Testis (tissue), 3 donors: ENCODE data around the gene DHDH. TPM values are rescaled to one million over a fixed set of nuclear protein-coding genes. Genes with fewer than 3 reads are reported as not detected.
"Not testable (repeated sequence)": the region's sequence is repeated elsewhere in the genome, so short reads cannot be mapped to it uniquely, and the experiment has no call there.

Experiments
- DNase-seq: peaks from one replicate; pipeline ENCODE4 v3.0.0-alpha.2; 2019
- H3K27ac ChIP-seq, 2 donors: fragments of 200-600 bp; sonication (generic); one replicate each; pipeline ENCODE4 v1.5.1; 2019
- H3K27me3 ChIP-seq: fragments of 200-600 bp; sonication (generic); one replicate; pipeline ENCODE4 v1.5.1; 2019
- H3K36me3 ChIP-seq: fragments of 200-600 bp; sonication (generic); one replicate; pipeline ENCODE4 v1.5.1; 2017; ENCODE audit warnings: low read depth; ENCODE audit errors: missing control alignments
- H3K4me1 ChIP-seq: fragments of 200-600 bp; sonication (generic); one replicate; pipeline ENCODE4 v1.5.1; 2019
- H3K4me3 ChIP-seq, 2 donors: fragments of 200-600 bp; sonication (generic); one replicate each; pipeline ENCODE4 v1.5.1; 2017 to 2019
- H3K9me3 ChIP-seq: fragments of 200-600 bp; sonication (generic); one replicate; pipeline ENCODE4 v1.5.1; 2017
- POLR2A ChIP-seq: fragments of 450-650 bp; IDR thresholded peaks from one replicate; pipeline ENCODE4 v1.6.1; 2017; ENCODE audit warnings: antibody characterized with exemption, mild to moderate bottlenecking, moderate library complexity
- WGBS, 2 donors: methylation state at CpG; one replicate each; pipeline ENCODE4 v1.1.5; 2018; 5-methylcytosine and 5-hydroxymethylcytosine counted together
- intact Hi-C: fragments of 100-400 bp; cut with DNase I; formaldehyde crosslinking; loops from one replicate; pipeline ENCODE4 v1.15.1; 2023; ENCODE audit warnings: low total_unique reads
- polyA plus RNA-seq: library from polyadenylated mRNA; stranded (reverse); fragments of 350-450 nt; fragmentation: Illumina TruSeq; extraction: RNeasy Lipid Tissue Mini Kit (QIAGEN cat#74804); gene quantifications from one replicate; pipeline ENCODE4 v1.2.3, GENCODE V29; 2014; ENCODE audit warnings: low read depth, low replicate concordance; ENCODE audit not compliant: insufficient read depth
- total RNA-seq, 2 donors: library from RNA; depleted of rRNA; stranded (reverse); fragments of >200 nt; gene quantifications; one replicate each; pipeline ENCODE4 v1.2.3, GENCODE V29; 2016
- TF ChIP-seq, protein P1 (sequence below), 3 experiments: fragments of 450-650 bp in 2 of 3; fragments of 200-600 bp in 1 of 3; sonication (generic) in 1 of 3; IDR thresholded peaks; one replicate each; pipeline ENCODE4 v1.5.1; 2016 to 2019; ENCODE audit warnings: antibody characterized with exemption in 3 of 3, mild to moderate bottlenecking in 2 of 3, moderate library complexity in 1 of 3

Gene DHDH
- total and polyA plus RNA-seq, 3 donors from 2014 or later = 2.3 to 3.1 (median 2.4) TPM

DNA sequence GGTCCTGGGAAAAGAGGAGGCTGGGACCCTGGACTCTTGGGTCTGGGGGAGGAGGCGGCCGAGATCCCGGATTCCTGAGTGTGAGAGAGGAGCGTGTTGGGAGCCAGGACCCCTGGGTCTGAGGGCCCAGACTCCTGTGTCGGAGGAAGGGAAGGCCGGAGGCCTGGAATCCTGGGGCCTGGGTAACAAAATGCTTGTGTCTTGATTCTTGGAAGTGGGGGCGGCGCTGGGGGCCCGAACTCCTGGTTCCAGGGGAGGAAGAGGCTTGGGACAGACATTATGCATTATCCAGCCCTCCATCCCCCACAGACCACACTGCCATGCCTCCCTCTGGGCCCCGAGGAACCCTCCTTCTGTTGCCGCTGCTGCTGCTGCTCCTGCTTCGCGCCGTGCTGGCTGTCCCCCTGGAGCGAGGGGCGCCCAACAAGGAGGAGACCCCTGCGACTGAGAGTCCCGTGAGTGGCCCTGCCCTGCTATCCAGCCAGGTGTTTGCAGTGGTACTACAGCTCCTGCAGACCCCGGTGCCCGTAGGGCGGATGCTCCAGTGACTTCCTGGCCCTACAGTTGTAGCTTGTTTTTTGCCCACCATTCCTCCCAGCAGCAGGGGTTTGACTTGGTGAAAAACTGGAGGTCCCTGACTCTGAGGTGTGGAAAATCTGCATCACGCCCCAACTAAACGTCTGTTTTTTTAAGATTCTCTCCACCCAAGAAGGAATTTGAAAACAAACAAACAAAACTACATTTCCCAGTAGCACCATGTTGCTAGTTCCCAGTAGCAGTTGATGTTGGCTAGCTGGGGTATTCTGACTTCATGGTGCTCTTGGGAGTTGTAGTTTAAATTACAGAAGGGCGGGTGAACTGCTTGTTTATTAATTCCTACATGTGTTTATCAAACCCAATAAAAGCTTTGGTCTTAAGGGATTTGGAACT is 32.8 kb upstream of the DHDH start:
- TF ChIP-seq POLR2A = no peak
- TF ChIP-seq, protein P1, sequence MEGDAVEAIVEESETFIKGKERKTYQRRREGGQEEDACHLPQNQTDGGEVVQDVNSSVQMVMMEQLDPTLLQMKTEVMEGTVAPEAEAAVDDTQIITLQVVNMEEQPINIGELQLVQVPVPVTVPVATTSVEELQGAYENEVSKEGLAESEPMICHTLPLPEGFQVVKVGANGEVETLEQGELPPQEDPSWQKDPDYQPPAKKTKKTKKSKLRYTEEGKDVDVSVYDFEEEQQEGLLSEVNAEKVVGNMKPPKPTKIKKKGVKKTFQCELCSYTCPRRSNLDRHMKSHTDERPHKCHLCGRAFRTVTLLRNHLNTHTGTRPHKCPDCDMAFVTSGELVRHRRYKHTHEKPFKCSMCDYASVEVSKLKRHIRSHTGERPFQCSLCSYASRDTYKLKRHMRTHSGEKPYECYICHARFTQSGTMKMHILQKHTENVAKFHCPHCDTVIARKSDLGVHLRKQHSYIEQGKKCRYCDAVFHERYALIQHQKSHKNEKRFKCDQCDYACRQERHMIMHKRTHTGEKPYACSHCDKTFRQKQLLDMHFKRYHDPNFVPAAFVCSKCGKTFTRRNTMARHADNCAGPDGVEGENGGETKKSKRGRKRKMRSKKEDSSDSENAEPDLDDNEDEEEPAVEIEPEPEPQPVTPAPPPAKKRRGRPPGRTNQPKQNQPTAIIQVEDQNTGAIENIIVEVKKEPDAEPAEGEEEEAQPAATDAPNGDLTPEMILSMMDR (IDR thresholded peaks at IDR 0.05) = no peak
- Histone ChIP-seq H3K36me3 (no peaks in the 10 kb centered on the region), H3K27me3 (no peaks in the 10 kb centered on the region), H3K9me3 (no peaks in the 10 kb centered on the region), H3K4me1 (peaks cover 10% of the 10 kb centered on the region), H3K4me3 (peak overlapping the region; percentile 69 to 81), H3K27ac (peak overlapping the region; percentile 63 to 90)
- 4 to 7% methylated on average over 21 to 24 of the region's 24 CpGs for WGBS, 2 donors
- intact Hi-C loops = no loop called here
- DNase-seq = no peak

DNA sequence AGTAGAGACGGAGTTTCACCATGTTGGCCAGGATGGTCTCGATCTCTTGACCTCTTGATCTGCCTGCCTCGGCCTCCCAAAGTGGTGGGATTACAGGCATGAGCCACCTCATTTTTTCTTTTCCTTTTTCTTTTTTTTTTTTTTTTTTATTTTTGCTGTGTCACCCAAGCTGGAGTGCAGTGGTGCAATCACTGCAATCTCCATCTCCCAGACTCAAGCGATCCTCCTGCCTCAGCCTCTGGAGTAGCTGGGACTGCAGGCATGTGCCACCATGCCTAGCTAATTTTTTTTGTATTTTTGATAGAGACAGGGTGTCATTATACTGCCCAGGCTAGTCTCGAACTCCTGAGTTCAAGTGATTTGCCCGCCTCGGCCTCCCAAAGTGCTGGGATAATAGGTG is 31.2 kb upstream of the DHDH start:
- intact Hi-C loops, H3K27ac ChIP-seq, H3K9me3 ChIP-seq, H3K36me3 ChIP-seq, H3K27me3 ChIP-seq, H3K4me1 ChIP-seq, DNase-seq, H3K4me3 ChIP-seq: not testable (repeated sequence)
- 98% methylated on average over 7 of the region's 7 CpGs for WGBS, 2 donors

DNA sequence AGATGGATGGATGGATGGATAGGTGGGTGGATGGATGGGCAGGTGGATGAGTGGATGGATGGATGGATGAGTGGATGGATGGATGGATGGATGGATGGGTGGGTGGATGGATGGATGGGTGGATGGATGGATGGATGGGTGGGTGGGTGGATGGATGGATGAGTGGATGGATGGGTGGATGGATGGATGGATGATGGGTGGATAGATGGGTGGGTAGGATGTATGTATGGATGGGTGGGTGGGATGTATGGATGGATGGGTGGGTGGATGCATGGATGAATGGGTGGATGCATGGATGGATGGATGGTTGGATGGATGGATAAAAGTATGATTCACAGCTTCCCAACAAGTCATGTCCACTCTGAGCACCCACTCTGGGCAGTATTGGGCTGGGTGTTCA is 29.7 kb upstream of the DHDH start:
- H3K27ac ChIP-seq, H3K9me3 ChIP-seq, H3K4me3 ChIP-seq, H3K27me3 ChIP-seq, intact Hi-C loops, DNase-seq, H3K4me1 ChIP-seq, H3K36me3 ChIP-seq: not testable (repeated sequence)

DNA sequence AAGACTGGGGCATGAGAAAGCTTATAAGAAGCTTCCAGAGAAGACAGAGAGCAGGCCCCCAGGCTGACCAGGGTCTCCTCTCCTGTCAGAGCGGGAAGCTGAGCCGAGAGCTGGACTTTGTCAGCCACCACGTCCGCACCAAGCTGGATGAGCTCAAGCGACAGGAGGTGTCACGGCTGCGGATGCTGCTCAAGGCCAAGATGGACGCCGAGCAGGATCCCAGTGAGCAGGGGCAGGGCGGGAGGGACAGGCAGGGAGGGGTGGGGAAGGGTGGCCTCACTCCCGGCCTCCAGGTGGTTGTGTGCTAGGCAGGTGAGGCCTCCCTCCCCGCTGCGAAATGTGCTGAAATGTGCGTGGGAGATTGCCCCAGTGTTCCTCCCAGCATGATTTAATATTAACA is 27.8 kb upstream of the DHDH start:
- Histone ChIP-seq H3K4me1 (peaks cover 9% of the 10 kb centered on the region), H3K9me3 (no peaks in the 10 kb centered on the region), H3K4me3 (no peak overlapping the region), H3K27me3 (no peaks in the 10 kb centered on the region), H3K36me3 (no peaks in the 10 kb centered on the region), H3K27ac (no peak overlapping the region)
- 88 to 93% methylated on average over 13 to 14 of the region's 14 CpGs for whole genome bisulfite sequencing, 2 donors
- intact Hi-C loops = no loop called here
- no peak for DNase-seq
- TF ChIP-seq POLR2A = no peak
- TF ChIP-seq, protein P1 (IDR thresholded peaks at IDR 0.05) = no peak

DNA sequence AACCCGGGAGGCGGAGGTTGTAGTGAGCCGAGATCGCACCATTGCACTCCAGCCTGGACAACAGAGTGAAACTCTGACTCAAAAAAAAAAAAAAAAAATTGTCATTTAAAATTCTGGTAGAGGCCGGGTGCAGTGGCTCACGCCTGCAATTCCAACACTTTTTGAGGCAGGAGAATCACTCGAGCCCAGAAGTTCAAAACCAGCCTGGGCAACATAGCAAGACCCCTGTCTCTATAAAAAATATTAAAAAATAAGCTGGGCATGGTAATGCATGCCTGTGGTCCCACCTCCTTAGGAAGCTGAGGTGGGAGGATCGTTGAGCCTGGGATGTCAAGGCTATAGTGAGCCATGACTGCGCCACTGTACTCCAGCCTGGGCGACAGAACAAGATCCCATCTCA is 27.2 kb upstream of the DHDH start:
- no peak for TF ChIP-seq POLR2A
- TF ChIP-seq, protein P1 (IDR thresholded peaks at IDR 0.05) = no peak
- peaks cover 3% of the 10 kb centered on the region for H3K4me1 ChIP-seq
- no peaks in the 10 kb centered on the region for H3K27me3 ChIP-seq
- no peaks in the 10 kb centered on the region for H3K9me3 ChIP-seq
- DNase-seq = no peak
- intact Hi-C loops = no loop called here
- H3K4me3 ChIP-seq = no peak overlapping the region
- no peak overlapping the region for H3K27ac ChIP-seq
- 91 to 94% methylated on average over 10 of the region's 10 CpGs for WGBS, 2 donors
- H3K36me3 ChIP-seq = no peaks in the 10 kb centered on the region

DNA sequence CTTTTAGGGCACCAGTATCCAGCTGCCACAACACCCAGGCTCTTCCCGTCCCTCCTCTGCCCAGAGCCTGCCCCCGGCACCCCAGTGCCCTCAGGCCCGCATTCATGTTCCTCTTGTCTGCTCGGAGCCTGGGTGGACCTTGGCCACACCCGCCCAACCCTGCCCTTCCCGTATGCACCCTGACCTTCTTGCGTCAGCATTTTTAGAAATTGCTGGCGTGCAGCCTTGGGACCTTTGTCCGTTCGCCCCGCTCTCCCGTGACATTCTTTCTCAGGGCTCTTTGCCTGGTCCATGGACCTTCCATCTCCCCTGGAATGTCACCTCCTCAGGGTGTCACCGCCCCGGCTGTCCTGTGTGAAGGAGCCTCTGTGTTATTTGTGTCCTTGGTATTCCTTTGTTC is 25.8 kb upstream of the DHDH start:
- TF ChIP-seq, protein P1 (IDR thresholded peaks at IDR 0.05) = no peak
- H3K4me3 ChIP-seq = no peak overlapping the region
- WGBS, 2 donors = 91 to 94% methylated on average over 13 to 14 of the region's 14 CpGs
- H3K27me3 ChIP-seq = no peaks in the 10 kb centered on the region
- no peak for DNase-seq
- H3K4me1 ChIP-seq = no peaks in the 10 kb centered on the region
- H3K36me3 ChIP-seq = no peaks in the 10 kb centered on the region
- intact Hi-C loops = no loop called here
- no peak overlapping the region for H3K27ac ChIP-seq
- no peaks in the 10 kb centered on the region for H3K9me3 ChIP-seq

DNA sequence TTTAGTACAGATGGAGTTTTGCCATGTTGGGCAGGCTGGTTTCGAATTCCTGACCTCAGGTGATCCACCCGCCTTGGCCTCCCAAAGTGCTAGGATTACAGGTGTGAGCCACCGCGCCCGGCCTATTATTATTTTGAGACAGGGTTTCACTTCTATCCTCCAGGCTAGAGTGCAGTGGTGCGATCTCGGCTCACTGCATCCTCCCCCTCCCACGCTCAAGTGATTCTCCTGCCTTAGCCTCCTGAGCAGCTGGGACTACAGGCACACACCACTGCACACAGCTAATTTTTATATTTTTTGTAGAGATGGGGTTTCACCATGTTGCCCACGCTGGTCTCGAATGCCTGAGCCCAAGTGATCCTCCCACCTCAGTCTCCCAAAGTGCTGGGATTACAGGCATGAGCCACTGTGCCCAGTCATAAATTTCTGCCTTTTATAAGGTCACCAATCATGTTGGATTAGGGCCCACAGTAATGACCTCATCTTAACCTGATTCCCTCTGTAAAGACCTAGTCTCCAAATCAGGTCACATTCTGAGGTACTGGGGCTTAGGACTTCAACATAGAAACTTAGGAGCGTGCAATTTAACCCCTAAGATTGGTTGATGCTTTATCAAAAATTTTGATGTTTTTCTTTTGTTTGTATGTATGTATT is 23.9 kb upstream of the DHDH start:
- H3K27me3 ChIP-seq, H3K4me1 ChIP-seq, H3K27ac ChIP-seq, DNase-seq, H3K36me3 ChIP-seq, intact Hi-C loops, H3K4me3 ChIP-seq, H3K9me3 ChIP-seq: not testable (repeated sequence)
- WGBS, 2 donors = 96% methylated on average over 11 of the region's 11 CpGs
